Activated CD4-positive, alpha-beta T cell treated with anti-CD3 and anti-CD28 coated beads, Interleukin-2, amount 10 ng/mL, durations not matched to agents 7 days and 5 days (primary cell): Measurements from ENCODE around the gene SCAPER. TPM values are rescaled to one million over a fixed set of nuclear protein-coding genes. Genes with fewer than 3 reads are reported as not detected.
"Not testable (repeated sequence)": the region's sequence is repeated elsewhere in the genome, so short reads cannot be mapped to it uniquely, and the experiment has no call there.

Experiments used
- CTCF ChIA-PET: fragments of 350-600 bp; sonication (Branson Sonifier 250); formaldehyde crosslinking; loops from one replicate; lab custom pipeline; 2021; ENCODE audit warnings: antibody characterized with exemption; lab: Charles Lee
- POLR2A ChIA-PET: fragments of 350-600 bp; sonication (Branson Sonifier 250); formaldehyde crosslinking; loops from one replicate; lab custom pipeline; 2021; ENCODE audit warnings: antibody characterized with exemption; lab: Charles Lee
- DNase-seq: peaks from one replicate; pipeline ENCODE4 v3.0.0-alpha.2; 2020
- H3K27ac Mint-ChIP-seq: one replicate; pipeline ENCODE4 v1.8.0; 2021; ENCODE audit warnings: mild to moderate bottlenecking, moderate library complexity, mixed read lengths
- H3K27me3 Mint-ChIP-seq: one replicate; pipeline ENCODE4 v1.8.0; 2021; ENCODE audit warnings: mixed read lengths
- H3K36me3 Mint-ChIP-seq: one replicate; pipeline ENCODE4 v1.8.0; 2021; ENCODE audit warnings: low read depth, mixed read lengths
- H3K4me1 Mint-ChIP-seq: one replicate; pipeline ENCODE4 v1.8.0; 2021; ENCODE audit warnings: mixed read lengths
- H3K4me3 Mint-ChIP-seq: one replicate; pipeline ENCODE4 v1.8.0; 2021; ENCODE audit warnings: mild to moderate bottlenecking, moderate library complexity, mixed read lengths
- H3K9me3 Mint-ChIP-seq: one replicate; pipeline ENCODE4 v1.8.0; 2021; ENCODE audit warnings: mixed read lengths
- total RNA-seq, 2 experiments: library from RNA; stranded (reverse); gene quantifications; one replicate each; pipeline ENCODE4 v1.2.3, GENCODE V29; 2021

The SCAPER gene
- total RNA-seq, 2 experiments from 2014 or later: 28.1 to 28.6 TPM

DNA sequence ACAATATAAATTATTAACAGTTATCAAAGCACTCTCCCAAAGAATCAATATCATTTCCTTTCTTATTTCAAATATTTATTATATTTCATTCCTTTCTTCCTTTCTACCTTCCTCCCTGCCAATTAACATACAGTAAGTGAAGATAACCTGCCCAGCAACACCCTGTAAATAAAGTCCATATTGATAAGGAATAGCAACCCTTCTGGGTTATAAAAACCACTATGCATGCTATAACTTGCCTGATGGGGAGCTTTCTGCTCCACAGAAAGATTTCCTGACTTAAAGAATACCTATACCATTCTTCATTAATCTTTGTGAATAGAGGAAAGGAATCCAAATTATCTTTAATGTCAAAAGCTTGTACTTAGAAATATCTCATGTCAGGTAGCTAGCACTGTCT, 402.0 kb downstream of the SCAPER start:
- H3K27ac Mint-ChIP-seq: no peak overlapping the region
- ChIA-PET CTCF (interaction anchor here (0.6 kb wide), 1 partner anchor 20 kb away, joined by 3 read pairs; no protein-coding TSS in a partner anchor), POLR2A (no interaction called here)
- no peaks in the 10 kb centered on the region for H3K4me1 Mint-ChIP-seq
- H3K27me3 Mint-ChIP-seq: no peaks in the 10 kb centered on the region
- peaks cover 3% of the 10 kb centered on the region for H3K36me3 Mint-ChIP-seq
- H3K4me3 Mint-ChIP-seq: no peak overlapping the region
- no peak for DNase-seq
- H3K9me3 Mint-ChIP-seq: peaks cover 2% of the 10 kb centered on the region

DNA sequence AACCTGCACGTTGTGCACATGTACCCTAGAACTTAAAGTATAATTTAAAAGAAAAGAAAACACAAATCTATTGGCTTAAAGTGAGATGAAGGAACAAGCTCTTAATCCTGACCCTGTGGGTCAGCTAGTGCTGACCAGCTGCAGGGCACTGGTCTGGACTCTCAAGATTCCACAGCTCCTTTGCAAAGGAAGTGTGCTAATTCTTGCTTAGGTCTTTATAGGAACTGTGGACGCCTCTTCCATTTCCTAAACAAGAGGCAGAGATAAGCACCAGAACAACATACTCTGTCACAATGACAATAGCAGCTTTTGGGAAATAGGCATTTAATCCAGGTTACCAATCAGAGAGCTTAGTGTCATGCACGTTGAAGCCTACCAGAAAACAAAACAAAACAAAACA, 402.5 kb downstream of the SCAPER start:
- Mint-ChIP-seq H3K4me1 (no peaks in the 10 kb centered on the region), H3K27me3 (no peaks in the 10 kb centered on the region), H3K9me3 (peaks cover 2% of the 10 kb centered on the region), H3K27ac (no peak overlapping the region), H3K4me3 (no peak overlapping the region), H3K36me3 (peaks cover 3% of the 10 kb centered on the region)
- POLR2A ChIA-PET: no interaction called here
- CTCF ChIA-PET: no interaction called here
- no peak for DNase-seq

DNA sequence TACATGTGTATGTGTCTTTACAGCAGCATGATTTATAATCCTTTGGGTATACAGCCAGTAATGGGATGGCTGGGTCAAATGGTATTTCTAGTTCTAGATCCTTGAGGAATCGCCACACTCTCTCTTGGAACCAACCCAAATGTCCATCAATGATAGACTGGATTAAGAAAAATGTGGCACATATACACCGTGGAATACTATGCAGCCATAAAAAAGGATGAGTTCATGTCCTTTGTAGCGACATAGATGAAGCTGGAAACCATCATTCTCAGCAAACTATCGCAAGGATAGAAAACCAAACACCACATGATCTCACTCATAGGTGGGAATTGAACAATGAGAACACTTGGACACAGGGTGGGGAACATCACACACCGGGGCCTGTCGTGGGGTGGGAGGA, 403.0 kb downstream of the SCAPER start:
- H3K4me3 Mint-ChIP-seq, H3K4me1 Mint-ChIP-seq, H3K27me3 Mint-ChIP-seq, H3K9me3 Mint-ChIP-seq, POLR2A ChIA-PET, H3K36me3 Mint-ChIP-seq, DNase-seq, H3K27ac Mint-ChIP-seq, CTCF ChIA-PET: not testable (repeated sequence)

DNA sequence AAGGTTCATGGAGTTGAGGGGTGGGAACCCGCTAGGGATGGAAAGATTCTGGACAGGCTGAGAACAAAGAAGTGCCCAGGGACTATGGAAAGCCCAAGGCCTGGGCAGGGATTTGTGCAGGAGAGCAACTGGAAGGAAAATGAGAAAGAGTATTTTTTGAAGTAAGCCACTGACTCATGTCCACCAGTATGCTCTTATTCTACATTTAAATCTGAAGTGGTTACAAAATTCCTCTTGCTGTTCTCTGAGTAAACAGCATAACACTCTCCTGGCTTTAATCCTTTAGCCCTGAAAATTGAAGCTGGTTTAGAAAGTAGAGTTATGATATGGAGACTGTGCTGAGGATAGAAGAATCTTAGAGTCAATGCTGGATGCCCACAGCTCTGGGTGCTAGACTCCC, 403.4 kb downstream of the SCAPER start:
- no peak for DNase-seq
- Mint-ChIP-seq H3K27me3 (no peaks in the 10 kb centered on the region), H3K27ac (no peak overlapping the region), H3K9me3 (peaks cover 2% of the 10 kb centered on the region), H3K4me1 (no peaks in the 10 kb centered on the region), H3K36me3 (peaks cover 3% of the 10 kb centered on the region), H3K4me3 (no peak overlapping the region)
- CTCF ChIA-PET: no interaction called here
- POLR2A ChIA-PET: no interaction called here

DNA sequence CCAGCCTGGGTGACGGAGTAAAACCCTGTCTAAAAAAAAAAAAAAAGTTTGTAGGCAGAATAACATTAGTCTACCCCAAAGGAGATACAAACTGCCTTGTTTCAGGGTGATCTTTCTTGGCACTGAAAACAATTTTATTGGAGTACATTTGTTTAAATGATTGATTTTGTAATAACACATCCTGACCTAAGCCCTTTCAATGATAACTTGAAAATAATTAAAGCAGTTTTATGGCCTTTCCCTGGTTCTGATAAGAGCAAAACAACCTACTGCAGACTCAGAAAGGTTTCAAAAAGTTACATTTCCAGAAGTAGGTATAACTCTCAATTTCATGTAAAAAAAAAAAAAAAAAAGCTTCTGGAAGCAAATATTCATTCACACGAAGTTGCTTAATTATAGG, 404.1 kb downstream of the SCAPER start:
- Mint-ChIP-seq H3K27ac (no peak overlapping the region), H3K4me3 (no peak overlapping the region), H3K27me3 (no peaks in the 10 kb centered on the region), H3K9me3 (peaks cover 2% of the 10 kb centered on the region), H3K36me3 (peaks cover 3% of the 10 kb centered on the region), H3K4me1 (no peaks in the 10 kb centered on the region)
- DNase-seq: no peak
- CTCF ChIA-PET: no interaction called here
- POLR2A ChIA-PET: no interaction called here

GRCh38 chr15:76495487-76495886, 409.7 kb downstream of the SCAPER start:
- Mint-ChIP-seq H3K36me3 (no peaks in the 10 kb centered on the region), H3K4me3 (no peak overlapping the region), H3K27ac (no peak overlapping the region), H3K27me3 (no peaks in the 10 kb centered on the region), H3K9me3 (no peaks in the 10 kb centered on the region), H3K4me1 (no peaks in the 10 kb centered on the region)
- POLR2A ChIA-PET: no interaction called here
- CTCF ChIA-PET: interaction anchor here (0.6 kb wide), 1 partner anchor 476 kb away, joined by 4 read pairs; no protein-coding TSS in a partner anchor
- no peak for DNase-seq

DNA sequence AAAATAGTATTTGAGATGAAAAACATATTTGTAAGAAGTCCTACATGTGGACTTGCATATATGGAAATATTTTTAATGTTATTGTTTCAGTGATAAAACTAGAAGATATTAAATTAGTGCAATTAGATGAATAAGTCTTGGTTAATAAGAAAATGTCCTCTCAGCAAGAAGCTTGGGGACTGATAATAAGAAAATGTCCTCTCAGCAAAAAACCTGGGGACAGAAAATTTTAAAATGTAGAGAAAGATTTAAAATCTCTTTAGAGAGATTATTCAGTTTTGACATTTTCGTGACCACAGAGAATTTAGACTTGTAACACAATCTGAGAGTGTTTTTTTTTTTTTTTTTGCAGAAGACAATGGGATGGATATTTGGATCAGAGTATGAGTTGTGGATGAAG, 412.6 kb downstream of the SCAPER start:
- Mint-ChIP-seq H3K27me3 (no peaks in the 10 kb centered on the region), H3K36me3 (no peaks in the 10 kb centered on the region), H3K4me3 (no peak overlapping the region), H3K4me1 (no peaks in the 10 kb centered on the region), H3K9me3 (no peaks in the 10 kb centered on the region), H3K27ac (no peak overlapping the region)
- CTCF ChIA-PET: no interaction called here
- POLR2A ChIA-PET: no interaction called here
- no peak for DNase-seq

DNA sequence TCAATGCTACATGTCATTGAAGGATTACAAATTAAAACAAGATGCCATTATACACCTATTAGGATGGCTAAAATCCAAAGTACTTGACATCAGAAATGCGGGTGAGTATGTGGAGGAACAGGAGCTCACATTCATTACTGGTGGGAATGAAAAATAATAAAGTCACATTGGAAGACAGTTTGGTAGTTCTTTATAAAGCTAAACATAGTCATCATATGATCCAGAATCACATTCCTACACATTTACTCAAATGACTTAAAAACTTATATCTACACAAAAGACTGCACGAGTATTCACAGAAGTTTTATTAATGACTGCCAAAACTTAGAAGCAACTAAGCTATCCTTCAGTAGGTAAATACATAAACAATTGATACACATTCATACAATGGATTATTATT, 421.4 kb downstream of the SCAPER start:
- no peaks in the 10 kb centered on the region for H3K27me3 Mint-ChIP-seq
- no peaks in the 10 kb centered on the region for H3K36me3 Mint-ChIP-seq
- CTCF ChIA-PET: no interaction called here
- no peak for DNase-seq
- no peaks in the 10 kb centered on the region for H3K9me3 Mint-ChIP-seq
- no peak overlapping the region for H3K27ac Mint-ChIP-seq
- H3K4me1 Mint-ChIP-seq: no peaks in the 10 kb centered on the region
- no peak overlapping the region for H3K4me3 Mint-ChIP-seq
- POLR2A ChIA-PET: no interaction called here

DNA sequence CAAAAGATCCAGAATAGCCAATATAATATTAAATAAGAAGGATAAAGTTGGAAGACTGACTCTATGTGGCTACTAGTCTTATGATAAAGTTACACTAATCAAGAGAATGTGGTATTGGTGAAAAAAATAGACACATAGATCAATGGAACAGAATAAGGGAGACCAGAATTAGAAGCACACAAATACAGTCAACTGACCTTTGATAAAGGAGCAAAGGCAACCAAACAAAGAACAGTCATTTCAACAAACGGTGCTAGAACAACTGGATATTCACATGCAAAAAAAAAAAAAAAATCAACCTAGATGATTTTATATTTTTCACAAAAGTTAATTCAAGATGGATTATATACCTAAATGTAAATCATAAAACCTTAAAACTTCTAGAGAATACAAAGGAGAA, 422.1 kb downstream of the SCAPER start:
- no peak overlapping the region for H3K4me3 Mint-ChIP-seq
- no peaks in the 10 kb centered on the region for H3K9me3 Mint-ChIP-seq
- H3K36me3 Mint-ChIP-seq: no peaks in the 10 kb centered on the region
- ChIA-PET CTCF (no interaction called here), POLR2A (no interaction called here)
- no peaks in the 10 kb centered on the region for H3K27me3 Mint-ChIP-seq
- H3K27ac Mint-ChIP-seq: no peak overlapping the region
- no peaks in the 10 kb centered on the region for H3K4me1 Mint-ChIP-seq
- DNase-seq: no peak

GRCh38 chr15:76480267-76480666, 424.9 kb downstream of the SCAPER start:
- Mint-ChIP-seq H3K4me3 (no peak overlapping the region), H3K9me3 (no peaks in the 10 kb centered on the region), H3K27ac (no peak overlapping the region), H3K4me1 (no peaks in the 10 kb centered on the region), H3K27me3 (no peaks in the 10 kb centered on the region), H3K36me3 (no peaks in the 10 kb centered on the region)
- DNase-seq: no peak
- POLR2A ChIA-PET: no interaction called here
- CTCF ChIA-PET: interaction anchor here (0.8 kb wide), 1 partner anchor 10 kb away, joined by 4 read pairs; no protein-coding TSS in a partner anchor

- no peak for DNase-seq
- H3K36me3 Mint-ChIP-seq: peaks cover 29% of the 10 kb centered on the region
- ChIA-PET POLR2A (no interaction called here), CTCF (interaction anchor here (1.0 kb wide), 1 partner anchor 10 kb away, joined by 4 read pairs; no protein-coding TSS in a partner anchor)
- H3K4me1 Mint-ChIP-seq: peaks cover 4% of the 10 kb centered on the region
- no peak overlapping the region for H3K4me3 Mint-ChIP-seq
- no peak overlapping the region for H3K27ac Mint-ChIP-seq
- H3K9me3 Mint-ChIP-seq: peaks cover 16% of the 10 kb centered on the region
- no peaks in the 10 kb centered on the region for H3K27me3 Mint-ChIP-seq
Measured at GRCh38 chr15:76470691-76471090, 434.4 kb downstream of the SCAPER start.

DNA sequence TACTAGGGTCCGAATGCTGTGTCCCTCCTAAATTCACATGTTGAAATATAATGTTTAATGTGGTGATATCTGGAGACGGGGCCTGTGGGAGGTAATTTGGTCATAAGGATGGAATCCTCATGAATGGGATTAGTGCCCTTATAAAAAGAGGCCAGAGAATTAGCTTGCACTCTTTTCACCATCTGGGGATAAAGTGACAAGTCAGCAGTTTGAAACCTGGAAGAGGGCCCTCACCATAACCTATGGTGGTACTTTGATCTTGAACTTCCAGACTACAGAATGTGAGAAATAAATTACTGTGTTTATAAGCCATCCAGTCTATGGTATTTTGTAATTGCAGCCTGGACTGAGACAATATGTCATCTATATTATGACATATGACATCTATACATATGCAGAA, 436.4 kb downstream of the SCAPER start:
- Mint-ChIP-seq H3K27me3 (no peaks in the 10 kb centered on the region), H3K4me1 (peaks cover 4% of the 10 kb centered on the region), H3K36me3 (peaks cover 31% of the 10 kb centered on the region), H3K9me3 (peaks cover 24% of the 10 kb centered on the region), H3K27ac (no peak overlapping the region), H3K4me3 (no peak overlapping the region)
- ChIA-PET CTCF (no interaction called here), POLR2A (no interaction called here)
- no peak for DNase-seq

- Mint-ChIP-seq H3K36me3 (peaks cover 31% of the 10 kb centered on the region), H3K4me1 (peaks cover 4% of the 10 kb centered on the region), H3K27me3 (no peaks in the 10 kb centered on the region), H3K4me3 (no peak overlapping the region), H3K27ac (no peak overlapping the region), H3K9me3 (peaks cover 24% of the 10 kb centered on the region)
- ChIA-PET POLR2A (no interaction called here), CTCF (no interaction called here)
- DNase-seq: no peak
Measured at GRCh38 chr15:76467136-76467535, 438.0 kb downstream of the SCAPER start.

DNA sequence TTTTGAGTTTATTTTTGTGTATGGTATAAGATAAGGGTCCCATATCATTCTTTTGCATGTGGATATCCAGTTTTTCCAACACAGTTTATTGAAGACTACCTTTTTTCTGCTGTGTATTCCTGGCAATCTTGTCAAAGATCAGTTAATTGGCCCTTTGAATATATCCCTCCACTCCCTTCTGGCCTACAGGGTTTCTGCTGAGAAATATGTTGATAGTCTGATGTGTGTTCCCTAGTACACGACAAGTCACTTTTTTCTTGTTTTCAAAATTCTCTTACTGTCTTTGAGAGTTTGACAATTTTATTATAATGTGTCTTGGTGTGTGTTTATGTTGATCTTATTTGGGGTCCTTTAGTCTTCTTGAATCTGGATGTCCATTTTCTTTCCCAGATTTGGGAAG, 439.4 kb downstream of the SCAPER start:
- H3K4me3 Mint-ChIP-seq: no peak overlapping the region
- peaks cover 4% of the 10 kb centered on the region for H3K4me1 Mint-ChIP-seq
- no peak for DNase-seq
- H3K27ac Mint-ChIP-seq: no peak overlapping the region
- no peaks in the 10 kb centered on the region for H3K27me3 Mint-ChIP-seq
- CTCF ChIA-PET: no interaction called here
- POLR2A ChIA-PET: no interaction called here
- peaks cover 28% of the 10 kb centered on the region for H3K36me3 Mint-ChIP-seq
- H3K9me3 Mint-ChIP-seq: peaks cover 24% of the 10 kb centered on the region
